Activated CD8-positive, alpha-beta T cell treated with anti-CD3 and anti-CD28 coated beads, Interleukin-2, amount 10 ng/mL, durations not matched to agents 7 days and 5 days (primary cell): Measurements from ENCODE around the gene MXRA7. TPM values are rescaled to one million over a fixed set of nuclear protein-coding genes. Genes with fewer than 3 reads are reported as not detected.

ENCODE experiments used
- ATAC-seq: fragments of 150-1000 bp; cut with Tn5 transposase; one replicate; pipeline ENCODE4 v1.10.0; 2021; ENCODE audit warnings: moderate library complexity
- CTCF ChIA-PET: fragments of 350-600 bp; sonication (Branson Sonifier 250); formaldehyde crosslinking; loops from one replicate; lab custom pipeline; 2021; ENCODE audit warnings: antibody characterized with exemption; lab: Charles Lee
- POLR2A ChIA-PET: fragments of 350-600 bp; sonication (Branson Sonifier 250); formaldehyde crosslinking; loops from one replicate; lab custom pipeline; 2021; ENCODE audit warnings: antibody characterized with exemption; lab: Charles Lee
- DNase-seq: peaks from one replicate; pipeline ENCODE4 v3.0.0-alpha.2; 2020
- H3K27ac Mint-ChIP-seq: one replicate; pipeline ENCODE4 v1.8.0; 2021; ENCODE audit warnings: mild to moderate bottlenecking, mixed read lengths
- H3K27me3 Mint-ChIP-seq: one replicate; pipeline ENCODE4 v1.8.0; 2021; ENCODE audit warnings: low read depth, mixed read lengths
- H3K36me3 Mint-ChIP-seq: one replicate; pipeline ENCODE4 v1.8.0; 2021; ENCODE audit warnings: low read depth, mixed read lengths
- H3K4me1 Mint-ChIP-seq: one replicate; pipeline ENCODE4 v1.8.0; 2021; ENCODE audit warnings: low read depth, mixed read lengths
- H3K4me3 Mint-ChIP-seq: one replicate; pipeline ENCODE4 v1.8.0; 2021; ENCODE audit warnings: mild to moderate bottlenecking, mixed read lengths
- H3K9me3 Mint-ChIP-seq: one replicate; pipeline ENCODE4 v1.8.0; 2022; ENCODE audit warnings: mixed read lengths; ENCODE audit not compliant: insufficient read depth
- total RNA-seq, 2 experiments: library from RNA; stranded (reverse); gene quantifications; one replicate each; pipeline ENCODE4 v1.2.3, GENCODE V29; 2021

Gene MXRA7
- total RNA-seq, 2 experiments from 2014 or later, result 12.4 to 13.3 TPM

- CTCF ChIA-PET, result interaction anchor here (4.0 kb wide), 1 partner anchor 10 kb away, joined by 23 read pairs; no protein-coding TSS in a partner anchor
- no peaks in the 10 kb centered on the region for H3K9me3 Mint-ChIP-seq
- no peak overlapping the region for H3K4me3 Mint-ChIP-seq
- H3K36me3 Mint-ChIP-seq, result no peaks in the 10 kb centered on the region
- ATAC-seq (no peak), DNase-seq (no peak)
- peaks cover 15% of the 10 kb centered on the region for H3K4me1 Mint-ChIP-seq
- POLR2A ChIA-PET, result interaction anchor here (0.5 kb wide), 1 partner anchor 14 kb away, joined by 3 read pairs; no protein-coding TSS in a partner anchor
- H3K27ac Mint-ChIP-seq, result no peak overlapping the region
- peaks cover 2% of the 10 kb centered on the region for H3K27me3 Mint-ChIP-seq
Measured at GRCh38 chr17:76691379-76692191, 19.2 kb downstream of the MXRA7 start.

DNA sequence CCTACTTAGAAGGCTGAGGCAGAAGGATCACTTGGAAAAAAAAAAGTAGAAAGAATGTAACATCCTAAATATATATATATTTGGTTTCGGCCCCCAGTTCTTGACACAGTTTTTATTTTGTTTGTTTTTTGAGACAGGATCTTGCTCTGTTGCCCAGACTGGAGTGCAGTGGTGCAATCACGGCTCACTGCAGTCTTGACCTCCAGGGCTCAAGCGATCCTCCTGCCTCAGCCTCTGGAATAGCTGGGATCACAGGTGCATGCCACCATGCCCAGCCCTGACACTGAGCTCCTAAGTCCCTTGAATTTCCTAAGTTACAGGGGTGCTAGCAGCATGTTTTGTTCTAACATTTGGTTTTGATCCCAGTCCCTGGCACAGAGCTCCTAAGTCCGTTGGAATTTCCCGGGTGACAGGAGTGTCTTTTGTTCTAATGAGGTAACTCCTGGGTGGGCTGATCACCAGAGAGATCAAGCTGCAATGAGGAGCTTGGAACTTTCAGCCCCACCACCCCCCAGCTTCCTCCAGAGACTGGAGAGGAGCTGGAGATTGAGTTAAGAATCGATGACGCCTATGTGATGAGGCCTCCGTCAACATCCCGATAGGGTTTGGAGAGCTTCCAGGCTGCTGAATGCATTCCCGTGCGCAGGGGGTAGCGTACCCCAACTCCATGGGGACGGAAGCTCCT, 20.0 kb downstream of the MXRA7 start:
- Mint-ChIP-seq H3K27ac (no peak overlapping the region), H3K27me3 (peaks cover 2% of the 10 kb centered on the region), H3K9me3 (no peaks in the 10 kb centered on the region), H3K36me3 (no peaks in the 10 kb centered on the region), H3K4me1 (peaks cover 7% of the 10 kb centered on the region), H3K4me3 (no peak overlapping the region)
- ATAC-seq, result no peak
- ChIA-PET POLR2A (interaction anchor here (0.5 to 0.9 kb wide), 2 partner anchors 15 to 35 kb away, joined by 3 read pairs; partner anchors contain the start of genes JMJD6 and METTL23), CTCF (interaction anchor here (4.0 kb wide), 1 partner anchor 9 kb away, joined by 23 read pairs; no protein-coding TSS in a partner anchor)
- no peak for DNase-seq

DNA sequence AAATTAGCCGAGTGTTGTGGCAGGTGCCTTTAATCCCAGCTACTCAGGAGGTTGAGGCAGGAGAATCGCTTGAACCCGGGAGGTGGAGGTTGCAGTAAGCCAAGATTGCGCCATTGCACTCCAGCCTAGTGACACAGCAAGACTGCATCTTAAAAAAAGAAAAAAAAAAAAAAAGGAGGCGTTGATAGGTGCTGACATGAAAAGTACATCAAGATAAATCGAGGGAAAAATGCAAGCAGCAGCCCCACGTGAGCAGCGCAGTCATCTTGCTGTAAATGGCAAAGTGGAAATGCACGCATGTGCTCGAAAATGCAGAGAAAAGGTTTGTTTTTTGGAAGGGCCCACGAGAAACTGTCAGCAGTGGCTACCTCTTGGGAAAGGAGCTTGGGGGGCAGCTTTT, 20.9 kb downstream of the MXRA7 start:
- H3K36me3 Mint-ChIP-seq, result no peaks in the 10 kb centered on the region
- DNase-seq, result no peak
- no peaks in the 10 kb centered on the region for H3K4me1 Mint-ChIP-seq
- H3K27ac Mint-ChIP-seq, result no peak overlapping the region
- H3K9me3 Mint-ChIP-seq, result no peaks in the 10 kb centered on the region
- peaks cover 2% of the 10 kb centered on the region for H3K27me3 Mint-ChIP-seq
- H3K4me3 Mint-ChIP-seq, result no peak overlapping the region
- CTCF ChIA-PET, result interaction anchor here (4.0 kb wide), 1 partner anchor 8 kb away, joined by 23 read pairs; no protein-coding TSS in a partner anchor
- no peak for ATAC-seq
- POLR2A ChIA-PET, result no interaction called here

- no peaks in the 10 kb centered on the region for H3K36me3 Mint-ChIP-seq
- ChIA-PET CTCF (interaction anchor here (0.6 kb wide), 1 partner anchor 127 kb away, joined by 4 read pairs; no protein-coding TSS in a partner anchor), POLR2A (no interaction called here)
- H3K4me1 Mint-ChIP-seq, result no peaks in the 10 kb centered on the region
- no peak overlapping the region for H3K4me3 Mint-ChIP-seq
- no peak overlapping the region for H3K27ac Mint-ChIP-seq
- peaks cover 2% of the 10 kb centered on the region for H3K27me3 Mint-ChIP-seq
- H3K9me3 Mint-ChIP-seq, result no peaks in the 10 kb centered on the region
- DNase-seq (no peak), ATAC-seq (no peak)
Measured at GRCh38 chr17:76688165-76688622, 22.6 kb downstream of the MXRA7 start.

DNA sequence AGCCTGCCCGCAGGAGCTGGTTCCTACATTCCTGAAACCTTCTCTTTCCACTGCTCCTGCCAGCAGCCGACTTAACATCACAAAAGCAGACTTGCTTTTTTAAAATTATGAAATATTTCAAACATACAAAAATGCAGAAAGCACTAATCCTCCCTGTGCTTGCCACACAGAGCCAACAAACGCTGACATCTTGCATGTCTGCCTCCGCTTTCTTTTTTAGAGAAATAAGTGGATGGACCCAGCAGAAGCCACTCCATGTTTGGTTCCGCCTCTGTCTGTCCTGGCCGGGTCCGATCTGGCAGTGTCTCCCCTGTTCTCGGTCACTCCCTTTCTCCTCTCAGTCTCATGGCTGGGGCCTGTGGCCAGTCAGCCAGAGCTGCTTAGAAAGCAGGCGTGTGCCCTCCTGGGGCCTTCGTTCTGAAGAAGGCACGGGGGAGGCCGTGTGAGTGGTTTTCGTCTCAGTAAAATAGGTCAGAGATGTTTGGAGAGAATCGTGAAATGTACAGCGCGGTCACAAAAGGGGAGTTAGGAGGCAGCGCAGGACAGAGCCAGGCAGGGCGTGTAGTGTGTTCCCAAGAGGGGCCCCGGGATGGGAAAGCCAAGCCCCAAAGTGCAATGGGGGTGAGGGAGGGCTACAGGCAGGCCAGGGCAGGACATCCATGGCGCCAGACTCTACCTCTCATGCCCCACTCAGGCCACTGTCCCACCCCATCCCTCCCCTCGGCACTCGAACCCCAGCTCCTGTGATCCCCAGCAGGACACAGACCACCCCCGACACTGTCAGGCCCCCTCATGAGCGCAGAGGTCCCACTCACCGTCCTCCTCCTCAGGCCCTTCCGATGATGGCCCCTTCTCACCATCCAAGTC, 23.2 kb downstream of the MXRA7 start:
- ChIA-PET POLR2A (interaction anchor here (0.6 kb wide), 1 partner anchor 331 kb away, joined by 3 read pairs; no protein-coding TSS in a partner anchor), CTCF (no interaction called here)
- ATAC-seq (no peak), DNase-seq (no peak)
- H3K9me3 Mint-ChIP-seq, result no peaks in the 10 kb centered on the region
- H3K27me3 Mint-ChIP-seq, result peaks cover 2% of the 10 kb centered on the region
- no peaks in the 10 kb centered on the region for H3K36me3 Mint-ChIP-seq
- H3K27ac Mint-ChIP-seq, result no peak overlapping the region
- H3K4me1 Mint-ChIP-seq, result no peaks in the 10 kb centered on the region
- H3K4me3 Mint-ChIP-seq, result no peak overlapping the region

- POLR2A ChIA-PET, result interaction anchor here (0.6 kb wide), 1 partner anchor 330 kb away, joined by 3 read pairs; no protein-coding TSS in a partner anchor
- CTCF ChIA-PET, result interaction anchor here (0.7 kb wide), 1 partner anchor 9 kb away, joined by 3 read pairs; no protein-coding TSS in a partner anchor
- Mint-ChIP-seq H3K27ac (no peak overlapping the region), H3K27me3 (peaks cover 2% of the 10 kb centered on the region), H3K9me3 (no peaks in the 10 kb centered on the region), H3K4me3 (no peak overlapping the region), H3K36me3 (no peaks in the 10 kb centered on the region), H3K4me1 (peaks cover 3% of the 10 kb centered on the region)
- DNase-seq (no peak), ATAC-seq (no peak)
Measured at GRCh38 chr17:76686538-76687297, 24.0 kb downstream of the MXRA7 start.

DNA sequence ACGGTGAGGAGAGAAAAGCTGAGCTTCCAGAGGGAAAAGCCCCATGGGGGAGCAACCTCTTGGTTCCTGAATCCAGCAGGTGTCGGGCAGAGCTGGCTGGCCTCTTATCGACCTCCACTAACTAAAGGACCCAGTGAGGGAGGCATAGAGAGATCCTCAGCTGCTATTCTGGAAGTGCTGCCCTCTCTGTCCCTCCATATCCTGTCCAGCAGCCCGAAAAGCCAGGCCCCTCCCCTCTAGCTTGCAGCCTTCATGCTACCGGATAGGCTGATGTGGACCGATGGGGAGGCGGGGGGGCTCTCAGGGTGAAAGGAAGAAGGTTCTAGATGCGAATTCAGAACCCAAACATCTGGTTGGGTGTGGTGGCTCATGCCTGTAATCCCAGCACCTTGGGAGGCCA, 24.9 kb downstream of the MXRA7 start:
- CTCF ChIA-PET, result interaction anchor here (0.7 to 1.4 kb wide), 2 partner anchors 9 to 128 kb away, joined by 3 to 4 read pairs; no protein-coding TSS in a partner anchor
- no peak overlapping the region for H3K4me3 Mint-ChIP-seq
- H3K4me1 Mint-ChIP-seq, result peaks cover 10% of the 10 kb centered on the region
- no peak overlapping the region for H3K27ac Mint-ChIP-seq
- DNase-seq, result no peak
- POLR2A ChIA-PET, result no interaction called here
- no peak for ATAC-seq
- H3K36me3 Mint-ChIP-seq, result no peaks in the 10 kb centered on the region
- no peaks in the 10 kb centered on the region for H3K9me3 Mint-ChIP-seq
- H3K27me3 Mint-ChIP-seq, result peaks cover 4% of the 10 kb centered on the region

GRCh38 chr17:76685366-76685765, 25.4 kb downstream of the MXRA7 start:
- Mint-ChIP-seq H3K27ac (no peak overlapping the region), H3K4me1 (peaks cover 10% of the 10 kb centered on the region), H3K27me3 (peaks cover 4% of the 10 kb centered on the region), H3K9me3 (no peaks in the 10 kb centered on the region), H3K36me3 (no peaks in the 10 kb centered on the region), H3K4me3 (no peak overlapping the region)
- ChIA-PET CTCF (interaction anchor here (0.9 to 1.4 kb wide), 3 partner anchors 28 to 162 kb away, joined by 3 to 4 read pairs (median 4); no protein-coding TSS in a partner anchor), POLR2A (no interaction called here)
- ATAC-seq, result no peak
- DNase-seq, result no peak

DNA sequence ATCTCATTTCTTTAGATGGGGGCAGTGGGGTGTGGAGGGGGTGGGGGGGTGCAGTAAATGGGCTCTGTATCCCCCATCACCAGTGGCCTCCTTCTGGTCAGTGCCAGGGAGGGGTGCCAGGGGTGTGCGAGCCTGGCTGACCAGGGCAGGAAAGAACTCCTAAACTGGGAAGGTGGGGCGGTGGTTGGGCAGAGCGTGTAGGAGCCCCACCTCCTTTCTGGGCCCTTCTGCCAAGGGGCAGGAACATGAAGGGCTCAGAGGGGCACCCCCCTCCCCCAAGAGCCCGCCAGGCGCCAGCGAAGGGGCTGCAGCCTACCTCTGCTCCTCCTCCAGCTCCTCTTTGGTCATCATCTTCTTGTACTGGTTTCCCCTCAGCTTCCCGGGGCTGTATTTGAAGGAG, 26.0 kb downstream of the MXRA7 start:
- DNase-seq (no peak), ATAC-seq (no peak)
- Mint-ChIP-seq H3K4me3 (no peak overlapping the region), H3K27me3 (peaks cover 2% of the 10 kb centered on the region), H3K36me3 (no peaks in the 10 kb centered on the region), H3K4me1 (peaks cover 10% of the 10 kb centered on the region), H3K27ac (no peak overlapping the region), H3K9me3 (no peaks in the 10 kb centered on the region)
- POLR2A ChIA-PET, result no interaction called here
- CTCF ChIA-PET, result interaction anchor here (0.9 to 1.5 kb wide), 4 partner anchors 29 to 161 kb away, joined by 3 to 8 read pairs (median 4); no protein-coding TSS in a partner anchor

DNA sequence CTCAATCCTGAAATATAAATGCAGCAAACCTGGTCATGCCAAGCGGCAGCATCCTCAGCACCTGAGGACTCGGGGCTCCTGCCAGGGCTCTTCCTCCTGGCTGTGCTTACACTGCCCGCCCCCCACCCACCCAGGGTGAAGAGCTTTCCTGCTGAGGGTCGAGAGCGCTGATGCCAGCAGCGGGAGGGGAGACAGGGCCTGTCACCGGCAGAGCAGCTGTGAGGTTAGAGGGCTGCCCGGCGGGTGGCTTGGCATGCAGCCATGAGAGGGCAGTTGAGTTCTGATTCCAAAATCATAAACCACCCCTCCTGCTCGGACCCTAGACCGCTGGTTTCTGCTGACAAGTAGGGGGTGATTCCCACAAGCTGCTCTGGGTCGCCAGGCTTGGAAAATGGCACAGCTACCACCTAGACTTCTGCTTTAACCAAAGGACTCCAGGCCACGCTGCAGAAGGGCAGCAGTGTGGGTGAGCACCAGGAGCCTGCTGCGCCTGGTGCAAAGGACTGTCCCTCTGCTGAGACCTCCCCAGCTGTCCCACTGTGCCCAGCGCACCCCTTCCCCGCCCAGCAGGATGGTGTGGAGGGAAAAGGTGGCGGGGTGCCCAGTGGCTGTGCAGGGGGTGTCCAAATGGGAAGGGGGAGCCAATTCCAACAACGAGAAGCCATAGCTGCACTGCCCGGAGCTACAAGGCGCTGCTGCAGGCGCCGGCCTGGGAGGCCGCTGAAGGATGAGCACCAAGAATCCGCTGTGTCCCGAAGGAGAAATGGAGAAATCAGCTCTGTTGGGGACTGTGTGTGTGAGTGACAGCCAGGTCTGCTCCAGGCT, 26.6 kb downstream of the MXRA7 start:
- no peak for DNase-seq
- peaks cover 10% of the 10 kb centered on the region for H3K4me1 Mint-ChIP-seq
- no peak overlapping the region for H3K4me3 Mint-ChIP-seq
- ATAC-seq, result no peak
- CTCF ChIA-PET, result interaction anchor here (1.1 to 1.5 kb wide), 5 partner anchors 13 to 161 kb away, joined by 3 to 8 read pairs (median 3); no protein-coding TSS in a partner anchor
- no peaks in the 10 kb centered on the region for H3K9me3 Mint-ChIP-seq
- peaks cover 2% of the 10 kb centered on the region for H3K36me3 Mint-ChIP-seq
- H3K27me3 Mint-ChIP-seq, result peaks cover 2% of the 10 kb centered on the region
- no peak overlapping the region for H3K27ac Mint-ChIP-seq
- POLR2A ChIA-PET, result no interaction called here
